ENCODE data around the gene GLRB.
"Not testable (repeated sequence)": the region's sequence is repeated elsewhere in the genome, so short reads cannot be mapped to it uniquely, and the experiment has no call there.

DNA sequence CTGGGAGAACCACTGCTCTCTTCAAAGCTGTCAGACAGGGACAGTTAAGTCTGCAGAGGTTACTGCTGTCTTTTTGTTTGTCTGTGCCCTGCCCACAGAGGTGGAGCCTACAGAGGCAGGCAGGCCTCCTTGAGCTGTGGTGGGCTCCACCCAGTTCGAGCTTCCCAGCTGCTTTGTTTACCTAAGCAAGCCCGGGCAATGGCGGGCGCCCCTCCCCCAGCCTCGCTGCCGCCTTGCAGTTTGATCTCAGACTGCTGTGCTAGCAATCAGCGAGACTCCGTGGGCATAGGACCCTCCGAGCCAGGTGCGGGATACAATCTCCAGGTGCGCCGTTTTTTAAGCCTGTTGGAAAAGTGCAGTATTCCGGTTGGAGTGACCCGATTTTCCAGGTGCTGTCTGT, 104.3 kb downstream of the GLRB start:
- TF ChIP-seq, protein P1, sequence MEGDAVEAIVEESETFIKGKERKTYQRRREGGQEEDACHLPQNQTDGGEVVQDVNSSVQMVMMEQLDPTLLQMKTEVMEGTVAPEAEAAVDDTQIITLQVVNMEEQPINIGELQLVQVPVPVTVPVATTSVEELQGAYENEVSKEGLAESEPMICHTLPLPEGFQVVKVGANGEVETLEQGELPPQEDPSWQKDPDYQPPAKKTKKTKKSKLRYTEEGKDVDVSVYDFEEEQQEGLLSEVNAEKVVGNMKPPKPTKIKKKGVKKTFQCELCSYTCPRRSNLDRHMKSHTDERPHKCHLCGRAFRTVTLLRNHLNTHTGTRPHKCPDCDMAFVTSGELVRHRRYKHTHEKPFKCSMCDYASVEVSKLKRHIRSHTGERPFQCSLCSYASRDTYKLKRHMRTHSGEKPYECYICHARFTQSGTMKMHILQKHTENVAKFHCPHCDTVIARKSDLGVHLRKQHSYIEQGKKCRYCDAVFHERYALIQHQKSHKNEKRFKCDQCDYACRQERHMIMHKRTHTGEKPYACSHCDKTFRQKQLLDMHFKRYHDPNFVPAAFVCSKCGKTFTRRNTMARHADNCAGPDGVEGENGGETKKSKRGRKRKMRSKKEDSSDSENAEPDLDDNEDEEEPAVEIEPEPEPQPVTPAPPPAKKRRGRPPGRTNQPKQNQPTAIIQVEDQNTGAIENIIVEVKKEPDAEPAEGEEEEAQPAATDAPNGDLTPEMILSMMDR (IDR thresholded peaks at IDR 0.05) = not testable (repeated sequence)
- TF ChIP-seq POLR2A (IDR thresholded peaks at IDR 0.05) = not testable (repeated sequence)

Measured in heart left ventricle (tissue), 13 donors.